KMS-11 (cell line): ENCODE results near the gene OGFOD1.

Experiments
- H2AFZ ChIP-seq: fragments of 200-600 bp; sonication (generic); 2 replicates; pipeline ENCODE4 v1.6.1; 2016; ENCODE audit warnings: antibody characterized with exemption, mixed run types, low read depth
- H3K27ac ChIP-seq: fragments of 200-600 bp; sonication (generic); 2 replicates; pipeline ENCODE4 v1.6.1; 2016; ENCODE audit warnings: mild to moderate bottlenecking, mixed run types
- H3K27me3 ChIP-seq: fragments of 200-600 bp; sonication (generic); 2 replicates; pipeline ENCODE4 v1.6.1; 2017; ENCODE audit warnings: mild to moderate bottlenecking, low read depth, mixed run types, moderate library complexity; ENCODE audit not compliant: insufficient read depth
- H3K36me3 ChIP-seq: fragments of 200-600 bp; sonication (generic); 2 replicates; pipeline ENCODE4 v1.6.1; 2017; ENCODE audit warnings: mild to moderate bottlenecking, mixed run types; ENCODE audit not compliant: insufficient read depth
- H3K4me1 ChIP-seq: fragments of 200-600 bp; sonication (generic); 2 replicates; pipeline ENCODE4 v1.6.1; 2016; ENCODE audit warnings: mild to moderate bottlenecking, low read depth, mixed run types; ENCODE audit not compliant: poor library complexity, severe bottlenecking
- H3K4me2 ChIP-seq: fragments of 200-600 bp; sonication (generic); 2 replicates; pipeline ENCODE4 v1.7.0; 2016; ENCODE audit warnings: mild to moderate bottlenecking, mixed run types
- H3K4me3 ChIP-seq: fragments of 200-600 bp; sonication (generic); IDR thresholded peaks from 2 replicates; pipeline ENCODE4 v1.6.1; 2017; ENCODE audit warnings: low read depth, low read length, mixed read lengths; ENCODE audit not compliant: insufficient read depth
- H3K79me2 ChIP-seq: fragments of 200-600 bp; sonication (generic); 2 replicates; pipeline ENCODE4 v1.6.1; 2016; ENCODE audit warnings: low read depth, mixed run types; ENCODE audit not compliant: insufficient read depth
- H3K9ac ChIP-seq: fragments of 200-600 bp; sonication (generic); 2 replicates; pipeline ENCODE4 v1.6.1; 2016; ENCODE audit warnings: mild to moderate bottlenecking, mixed run types
- H4K20me1 ChIP-seq: fragments of 200-600 bp; sonication (generic); 2 replicates; pipeline ENCODE4 v1.6.1; 2016; ENCODE audit warnings: mild to moderate bottlenecking, mixed run types; ENCODE audit not compliant: insufficient read depth
- CTCF ChIP-seq: fragments of 200-600 bp; sonication (generic); conservative IDR thresholded peaks from 2 replicates; pipeline ENCODE4 v1.6.1; 2017; ENCODE audit warnings: low read depth, mild to moderate bottlenecking, antibody characterized with exemption, low read length, moderate library complexity, mixed read lengths

The OGFOD1 gene

GRCh38 chr16:56480776-56481467 lies 29.6 kb downstream of the OGFOD1 start:
- no peak for TF ChIP-seq CTCF
- Histone ChIP-seq H3K79me2 (no peaks in the 10 kb centered on the region), H3K4me3 (no peak overlapping the region), H3K4me1 (peaks cover 31% of the 10 kb centered on the region), H2AFZ (no peak overlapping the region), H3K27me3 (no peaks in the 10 kb centered on the region), H3K27ac (no peak overlapping the region), H4K20me1 (no peaks in the 10 kb centered on the region), H3K4me2 (no peak overlapping the region), H3K36me3 (no peaks in the 10 kb centered on the region), H3K9ac (no peak overlapping the region)

GRCh38 chr16:56481468-56482122 lies 30.2 kb downstream of the OGFOD1 start:
- no peak overlapping the region for H3K27ac ChIP-seq
- H3K9ac ChIP-seq: no peak overlapping the region
- H3K36me3 ChIP-seq: no peaks in the 10 kb centered on the region
- no peak overlapping the region for H2AFZ ChIP-seq
- H3K4me2 ChIP-seq: no peak overlapping the region
- TF ChIP-seq CTCF: no peak
- H3K27me3 ChIP-seq: no peaks in the 10 kb centered on the region
- peaks cover 29% of the 10 kb centered on the region for H3K4me1 ChIP-seq
- no peaks in the 10 kb centered on the region for H3K79me2 ChIP-seq
- no peaks in the 10 kb centered on the region for H4K20me1 ChIP-seq
- H3K4me3 ChIP-seq: no peak overlapping the region

GRCh38 chr16:56482683-56483236 lies 31.4 kb downstream of the OGFOD1 start:
- no peak for TF ChIP-seq CTCF

GRCh38 chr16:56483394-56483793 lies 32.0 kb downstream of the OGFOD1 start:
- Histone ChIP-seq H3K27me3 (no peaks in the 10 kb centered on the region), H3K4me1 (peaks cover 13% of the 10 kb centered on the region), H3K9ac (no peak overlapping the region), H3K4me2 (no peak overlapping the region), H2AFZ (no peak overlapping the region), H3K4me3 (no peak overlapping the region), H3K27ac (no peak overlapping the region), H3K79me2 (no peaks in the 10 kb centered on the region), H3K36me3 (no peaks in the 10 kb centered on the region), H4K20me1 (no peaks in the 10 kb centered on the region)
- no peak for TF ChIP-seq CTCF

More at GRCh38 chr16:56482683-56483236, 31.4 kb downstream of the OGFOD1 start:
- H2AFZ ChIP-seq: no peak overlapping the region
- H3K27ac ChIP-seq: no peak overlapping the region
- peaks cover 20% of the 10 kb centered on the region for H3K4me1 ChIP-seq
- no peak overlapping the region for H3K9ac ChIP-seq
- H3K4me2 ChIP-seq: no peak overlapping the region
- no peaks in the 10 kb centered on the region for H3K79me2 ChIP-seq
- H4K20me1 ChIP-seq: no peaks in the 10 kb centered on the region
- no peaks in the 10 kb centered on the region for H3K27me3 ChIP-seq
- no peak overlapping the region for H3K4me3 ChIP-seq
- no peaks in the 10 kb centered on the region for H3K36me3 ChIP-seq
